ENCODE data around the gene DPY30.
A peak's percentile ranks its signal among the peaks of the same experiment; 100 is the strongest.
"Not testable (repeated sequence)": the region's sequence is repeated elsewhere in the genome, so short reads cannot be mapped to it uniquely, and the experiment has no call there.

Gene DPY30

GRCh38 chr2:32039447-32040219 is at the start of gene DPY30:
DPY30 (minus strand) TSS chr2:32039805; CDS start chr2:32039456, 349 bp downstream.
- peak; percentile 68 for DNase-seq (ENCODE audit: low read depth)

- DNase-seq (ENCODE audit: low read depth): no peak
Measured at GRCh38 chr2:32074134-32074506, 34.5 kb upstream of the DPY30 start.

- DNase-seq (ENCODE audit: low read depth): no peak
Measured at GRCh38 chr2:32067549-32067948, 27.9 kb upstream of the DPY30 start.

GRCh38 chr2:32064713-32065112 is 25.1 kb upstream of the DPY30 start:
- DNase-seq (ENCODE audit: low read depth): no peak

GRCh38 chr2:32064021-32064601 is 24.5 kb upstream of the DPY30 start:
- DNase-seq (ENCODE audit: low read depth): no peak

GRCh38 chr2:32063310-32064020 is 23.9 kb upstream of the DPY30 start, which contains the start of gene SPAST:
SPAST (plus strand) TSS chr2:32063556; CDS start chr2:32063832, 276 bp downstream.
- DNase-seq (ENCODE audit: low read depth): peak; percentile 80

GRCh38 chr2:32061973-32062861 is 22.6 kb upstream of the DPY30 start:
- DNase-seq (ENCODE audit: low read depth): no peak

GRCh38 chr2:32061430-32061829 is 21.8 kb upstream of the DPY30 start:
- no peak for DNase-seq (ENCODE audit: low read depth)

- DNase-seq (ENCODE audit: low read depth): no peak
Measured at GRCh38 chr2:32060266-32060665, 20.7 kb upstream of the DPY30 start.

- no peak for DNase-seq (ENCODE audit: low read depth)
Measured at GRCh38 chr2:32058130-32058529, 18.5 kb upstream of the DPY30 start.

- not testable (repeated sequence) for DNase-seq (ENCODE audit: low read depth)
Measured at GRCh38 chr2:32054583-32054982, 15.0 kb upstream of the DPY30 start.

GRCh38 chr2:32051836-32052439 is 12.3 kb upstream of the DPY30 start:
- DNase-seq (ENCODE audit: low read depth): no peak

GRCh38 chr2:32043561-32043960 is 4.0 kb upstream of the DPY30 start:
- no peak for DNase-seq (ENCODE audit: low read depth)

GRCh38 chr2:32034198-32034887 is 5.3 kb downstream of the DPY30 start:
- not testable (repeated sequence) for DNase-seq (ENCODE audit: low read depth)

GRCh38 chr2:32018789-32019482 is 20.7 kb downstream of the DPY30 start:
- not testable (repeated sequence) for DNase-seq (ENCODE audit: low read depth)

- DNase-seq (ENCODE audit: low read depth): no peak
Measured at GRCh38 chr2:32012872-32013271, 26.7 kb downstream of the DPY30 start.

GRCh38 chr2:32011485-32011960 is 28.1 kb downstream of the DPY30 start:
- DNase-seq (ENCODE audit: low read depth): no peak

- DNase-seq (ENCODE audit: low read depth): peak; percentile 67
Measured at GRCh38 chr2:32010670-32011484, 28.7 kb downstream of the DPY30 start, which contains the start of gene MEMO1. MEMO1 (minus strand) TSS chr2:32011008; CDS start chr2:32010247, 761 bp downstream.

- DNase-seq (ENCODE audit: low read depth): not testable (repeated sequence)
Measured at GRCh38 chr2:32010280-32010669, 29.3 kb downstream of the DPY30 start.

Measured in HS-27A (cell line).